HuH-7 (cell line): ENCODE measurements around the gene NPHP4.
"Not testable (repeated sequence)": the region's sequence is repeated elsewhere in the genome, so short reads cannot be mapped to it uniquely, and the experiment has no call there.

Source experiments
- DNase-seq: peaks from one replicate; pipeline ENCODE4 v3.0.0; 2011; ENCODE audit warnings: low spot score

Gene NPHP4

GRCh38 chr1:6023346-6023745 is 31.1 kb upstream of the NPHP4 start:
- no peak for DNase-seq

GRCh38 chr1:6022193-6022592 is 30.0 kb upstream of the NPHP4 start:
- no peak for DNase-seq

GRCh38 chr1:6019166-6019845 is 27.1 kb upstream of the NPHP4 start:
- DNase-seq = no peak

GRCh38 chr1:6017654-6018053 is 25.4 kb upstream of the NPHP4 start:
- not testable (repeated sequence) for DNase-seq

- no peak for DNase-seq
These were observed 24.1 kb upstream of the NPHP4 start for GRCh38 chr1:6016191-6016865.

- no peak for DNase-seq
These were observed 22.1 kb upstream of the NPHP4 start for GRCh38 chr1:6014130-6014999.

- no peak for DNase-seq
These were observed 21.3 kb upstream of the NPHP4 start for GRCh38 chr1:6013491-6013890.

- no peak for DNase-seq
These were observed 20.5 kb upstream of the NPHP4 start for GRCh38 chr1:6012529-6013318.

GRCh38 chr1:6011946-6012258 is 19.7 kb upstream of the NPHP4 start:
- DNase-seq = no peak

- no peak for DNase-seq
These were observed 19.1 kb upstream of the NPHP4 start for GRCh38 chr1:6011161-6011945.

GRCh38 chr1:6010554-6010953 is 18.3 kb upstream of the NPHP4 start:
- no peak for DNase-seq

GRCh38 chr1:6009120-6010040 is 17.2 kb upstream of the NPHP4 start:
- DNase-seq = peak; percentile 59

- no peak for DNase-seq
These were observed 16.5 kb upstream of the NPHP4 start for GRCh38 chr1:6008696-6009095.

- no peak for DNase-seq
These were observed 15.8 kb upstream of the NPHP4 start for GRCh38 chr1:6008084-6008415.

- no peak for DNase-seq
These were observed 15.3 kb upstream of the NPHP4 start for GRCh38 chr1:6007318-6008083.

GRCh38 chr1:6006882-6007281 is 14.7 kb upstream of the NPHP4 start:
- DNase-seq = no peak

GRCh38 chr1:6005276-6005917 is 13.2 kb upstream of the NPHP4 start:
- no peak for DNase-seq

GRCh38 chr1:6004412-6005123 is 12.3 kb upstream of the NPHP4 start:
- no peak for DNase-seq
